ENCODE measurements around the gene PLCH2. TPM values are rescaled to one million over a fixed set of nuclear protein-coding genes. Genes with fewer than 3 reads are reported as not detected.

The PLCH2 gene
- total RNA-seq, 1 donor from 2014 or later, result 0.92 TPM

DNA sequence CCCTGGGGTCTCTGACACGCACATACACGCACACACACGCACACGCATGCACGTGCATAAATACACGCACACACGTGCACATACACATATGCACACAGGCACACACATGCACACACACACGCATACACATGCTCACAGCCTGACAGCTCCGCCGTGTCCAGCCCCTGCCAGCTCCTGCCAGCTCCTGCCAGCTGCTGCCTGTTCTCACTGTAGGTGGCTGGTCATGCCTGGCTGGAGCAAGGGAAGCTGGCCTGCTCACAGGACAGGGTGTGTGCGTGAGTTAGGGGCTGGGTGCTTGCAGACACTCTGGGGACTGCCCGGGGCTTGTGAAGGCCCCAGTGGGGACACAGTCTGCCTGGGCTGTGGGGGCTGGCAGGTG is 4.9 kb downstream of the PLCH2 start:
- TF ChIP-seq CTCF (IDR thresholded peaks at IDR 0.05; ENCODE audit: insufficient read depth, low read length, poor library complexity, severe bottlenecking), result no peak
- peaks cover 10% of the 10 kb centered on the region for H3K27me3 ChIP-seq (ENCODE audit: control insufficient read depth, insufficient read depth, low read length)
- DNase-seq (ENCODE audit: low read depth), result peak; percentile 37
- H3K4me3 ChIP-seq (ENCODE audit: low read depth, low read length), result no peak overlapping the region
- no peaks in the 10 kb centered on the region for H3K36me3 ChIP-seq (ENCODE audit: control insufficient read depth, insufficient read depth, low read length)

GRCh38 chr1:2481885-2482284 is 5.8 kb downstream of the PLCH2 start:
- H3K4me3 ChIP-seq (ENCODE audit: low read depth, low read length), result no peak overlapping the region
- peaks cover 10% of the 10 kb centered on the region for H3K27me3 ChIP-seq (ENCODE audit: control insufficient read depth, insufficient read depth, low read length)
- no peak for DNase-seq (ENCODE audit: low read depth)
- H3K36me3 ChIP-seq (ENCODE audit: control insufficient read depth, insufficient read depth, low read length), result no peaks in the 10 kb centered on the region
- no peak for TF ChIP-seq CTCF (IDR thresholded peaks at IDR 0.05; ENCODE audit: insufficient read depth, low read length, poor library complexity, severe bottlenecking)

GRCh38 chr1:2482588-2482987 is 6.5 kb downstream of the PLCH2 start:
- peaks cover 8% of the 10 kb centered on the region for H3K27me3 ChIP-seq (ENCODE audit: control insufficient read depth, insufficient read depth, low read length)
- TF ChIP-seq CTCF (IDR thresholded peaks at IDR 0.05; ENCODE audit: insufficient read depth, low read length, poor library complexity, severe bottlenecking), result no peak
- DNase-seq (ENCODE audit: low read depth), result no peak
- H3K4me3 ChIP-seq (ENCODE audit: low read depth, low read length), result no peak overlapping the region
- H3K36me3 ChIP-seq (ENCODE audit: control insufficient read depth, insufficient read depth, low read length), result no peaks in the 10 kb centered on the region

DNA sequence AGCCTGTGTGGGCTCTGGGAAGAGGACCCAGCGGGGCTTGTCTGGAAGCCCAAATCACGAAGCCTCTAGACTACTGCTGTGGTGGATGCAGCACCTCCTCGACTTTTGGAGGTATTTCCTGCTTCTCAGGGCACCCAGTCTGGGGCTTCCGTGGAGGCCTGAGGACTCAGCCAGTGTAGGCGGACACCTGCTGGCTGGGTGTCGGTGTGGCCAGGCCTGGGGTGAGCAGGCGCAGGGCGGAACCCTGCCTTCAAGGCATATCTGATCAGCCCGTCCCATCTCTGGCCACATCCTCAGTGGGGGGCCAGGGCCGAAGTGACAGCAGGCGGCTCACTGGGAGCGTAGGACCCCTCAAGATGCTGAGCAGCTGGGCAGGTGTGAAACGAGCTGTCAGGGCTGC is 6.9 kb downstream of the PLCH2 start:
- DNase-seq (ENCODE audit: low read depth), result no peak
- TF ChIP-seq CTCF (IDR thresholded peaks at IDR 0.05; ENCODE audit: insufficient read depth, low read length, poor library complexity, severe bottlenecking), result no peak
- no peak overlapping the region for H3K4me3 ChIP-seq (ENCODE audit: low read depth, low read length)
- H3K36me3 ChIP-seq (ENCODE audit: control insufficient read depth, insufficient read depth, low read length), result no peaks in the 10 kb centered on the region
- peaks cover 7% of the 10 kb centered on the region for H3K27me3 ChIP-seq (ENCODE audit: control insufficient read depth, insufficient read depth, low read length)

- peaks cover 4% of the 10 kb centered on the region for H3K27me3 ChIP-seq (ENCODE audit: control insufficient read depth, insufficient read depth, low read length)
- no peak for DNase-seq (ENCODE audit: low read depth)
- no peak overlapping the region for H3K4me3 ChIP-seq (ENCODE audit: low read depth, low read length)
- TF ChIP-seq CTCF (IDR thresholded peaks at IDR 0.05; ENCODE audit: insufficient read depth, low read length, poor library complexity, severe bottlenecking), result no peak
- H3K36me3 ChIP-seq (ENCODE audit: control insufficient read depth, insufficient read depth, low read length), result no peaks in the 10 kb centered on the region
Measured at GRCh38 chr1:2483970-2484369, 7.9 kb downstream of the PLCH2 start.

- no peak for TF ChIP-seq CTCF (IDR thresholded peaks at IDR 0.05; ENCODE audit: insufficient read depth, low read length, poor library complexity, severe bottlenecking)
- H3K4me3 ChIP-seq (ENCODE audit: low read depth, low read length), result no peak overlapping the region
- H3K36me3 ChIP-seq (ENCODE audit: control insufficient read depth, insufficient read depth, low read length), result no peaks in the 10 kb centered on the region
- no peak for DNase-seq (ENCODE audit: low read depth)
- peaks cover 2% of the 10 kb centered on the region for H3K27me3 ChIP-seq (ENCODE audit: control insufficient read depth, insufficient read depth, low read length)
Measured at GRCh38 chr1:2486041-2486440, 10.0 kb downstream of the PLCH2 start.

Measured in kidney epithelial cell (primary cell).